Uterus (tissue), 4 donors: ENCODE measurements around the gene ANKRD13C. TPM values are rescaled to one million over a fixed set of nuclear protein-coding genes. Genes with fewer than 3 reads are reported as not detected.
"Not testable (repeated sequence)": the region's sequence is repeated elsewhere in the genome, so short reads cannot be mapped to it uniquely, and the experiment has no call there.

ENCODE experiments used
- DNase-seq, 2 donors: peaks; one replicate each; pipeline ENCODE4 v3.0.0-alpha.2; 2019 to 2020
- H3K27ac ChIP-seq, 2 donors: fragments of 200-600 bp; sonication (generic); 1 replicate in 1 of 2; 2 replicates in 1 of 2; pipeline ENCODE4 v1.5.1; 2016 to 2018
- H3K27me3 ChIP-seq, 2 donors: fragments of 200-600 bp; sonication (generic); one replicate each; pipeline ENCODE4 v1.5.1; 2018 to 2019; ENCODE audit warnings: control low read depth in 1 of 2
- H3K36me3 ChIP-seq, 2 donors: fragments of 200-600 bp; sonication (generic); one replicate each; pipeline ENCODE4 v1.5.1; 2019; ENCODE audit warnings: control low read depth in 1 of 2
- H3K4me1 ChIP-seq, 2 donors: fragments of 200-600 bp; sonication (generic); one replicate each; pipeline ENCODE4 v1.5.1; 2018 to 2019; ENCODE audit warnings: control low read depth in 1 of 2
- H3K4me3 ChIP-seq, 2 donors: fragments of 200-600 bp; sonication (generic); 1 replicate in 1 of 2; 2 replicates in 1 of 2; pipeline ENCODE4 v1.5.1; 2018 to 2019; ENCODE audit warnings: mild to moderate bottlenecking in 1 of 2
- H3K9me3 ChIP-seq, 2 donors: fragments of 200-600 bp; sonication (generic); one replicate each; pipeline ENCODE4 v1.5.1; 2019; ENCODE audit warnings: control low read depth in 1 of 2
- POLR2A ChIP-seq, 2 donors: fragments of 450-650 bp; IDR thresholded peaks; one replicate each; pipeline ENCODE4 v1.6.1; 2016; ENCODE audit warnings: antibody characterized with exemption in 2 of 2, mild to moderate bottlenecking in 1 of 2, moderate library complexity in 1 of 2
- intact Hi-C: fragments of 100-400 bp; cut with DNase I; formaldehyde crosslinking; loops from one replicate; pipeline ENCODE4 v1.15.1; 2023; ENCODE audit warnings: low total_unique reads
- total RNA-seq, 4 donors: library from RNA; depleted of rRNA in 3 of 4; stranded (reverse); fragments of >200 nt in 3 of 4; gene quantifications; one replicate each; pipeline versions ENCODE4 v1.1.0 to v1.2.4, GENCODE V29; 2014 to 2023
- TF ChIP-seq, protein P1 (sequence below), 4 experiments: fragments of 200-600 bp in 2 of 4; fragments of 450-650 bp in 2 of 4; sonication (generic) in 2 of 4; IDR thresholded peaks; one replicate each; pipeline ENCODE4 v1.5.1; 2016 to 2019; ENCODE audit warnings: antibody characterized with exemption in 4 of 4, mild to moderate bottlenecking in 2 of 4, moderate library complexity in 1 of 4
- donor health status: DM: yes; HTN: yes; CAD: no.

ANKRD13C gene
- total RNA-seq, 4 donors from 2014 or later = 28.7 to 59.5 (median 32.6) TPM

- intact Hi-C loops = no loop called here
- Histone ChIP-seq H3K36me3 (no peaks in the 10 kb centered on the region), H3K27me3 (no peaks in the 10 kb centered on the region), H3K4me1 (no peaks in the 10 kb centered on the region), H3K4me3 (no peak overlapping the region), H3K27ac (no peak overlapping the region), H3K9me3 (no peaks in the 10 kb centered on the region)
- no peak for DNase-seq
- TF ChIP-seq, protein P1, sequence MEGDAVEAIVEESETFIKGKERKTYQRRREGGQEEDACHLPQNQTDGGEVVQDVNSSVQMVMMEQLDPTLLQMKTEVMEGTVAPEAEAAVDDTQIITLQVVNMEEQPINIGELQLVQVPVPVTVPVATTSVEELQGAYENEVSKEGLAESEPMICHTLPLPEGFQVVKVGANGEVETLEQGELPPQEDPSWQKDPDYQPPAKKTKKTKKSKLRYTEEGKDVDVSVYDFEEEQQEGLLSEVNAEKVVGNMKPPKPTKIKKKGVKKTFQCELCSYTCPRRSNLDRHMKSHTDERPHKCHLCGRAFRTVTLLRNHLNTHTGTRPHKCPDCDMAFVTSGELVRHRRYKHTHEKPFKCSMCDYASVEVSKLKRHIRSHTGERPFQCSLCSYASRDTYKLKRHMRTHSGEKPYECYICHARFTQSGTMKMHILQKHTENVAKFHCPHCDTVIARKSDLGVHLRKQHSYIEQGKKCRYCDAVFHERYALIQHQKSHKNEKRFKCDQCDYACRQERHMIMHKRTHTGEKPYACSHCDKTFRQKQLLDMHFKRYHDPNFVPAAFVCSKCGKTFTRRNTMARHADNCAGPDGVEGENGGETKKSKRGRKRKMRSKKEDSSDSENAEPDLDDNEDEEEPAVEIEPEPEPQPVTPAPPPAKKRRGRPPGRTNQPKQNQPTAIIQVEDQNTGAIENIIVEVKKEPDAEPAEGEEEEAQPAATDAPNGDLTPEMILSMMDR (IDR thresholded peaks at IDR 0.05) = no peak
- TF ChIP-seq POLR2A (IDR thresholded peaks at IDR 0.05) = no peak
Measured at GRCh38 chr1:70355920-70356319, 1.4 kb upstream of the ANKRD13C start.

DNA sequence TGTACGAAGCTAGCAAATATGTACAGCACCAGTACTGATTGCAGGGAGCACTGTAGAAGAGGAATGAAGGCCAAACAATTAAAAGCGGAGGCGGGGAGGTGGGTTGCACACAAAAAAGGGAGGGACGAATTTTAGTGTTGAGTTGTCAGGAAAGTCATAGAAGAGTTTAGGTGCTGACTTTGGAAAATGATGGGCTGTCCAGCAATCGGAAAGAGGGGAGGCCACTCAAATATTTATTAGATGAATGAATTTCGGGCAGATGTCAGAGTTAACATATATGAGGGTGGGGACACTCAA lies 537 bp upstream of the ANKRD13C start:
- no peaks in the 10 kb centered on the region for H3K4me1 ChIP-seq
- intact Hi-C loops = no loop called here
- H3K9me3 ChIP-seq = no peaks in the 10 kb centered on the region
- H3K27ac ChIP-seq = peak overlapping the region; percentile 88 to 90
- no peak for TF ChIP-seq POLR2A (IDR thresholded peaks at IDR 0.05)
- TF ChIP-seq, protein P1 (IDR thresholded peaks at IDR 0.05) = no peak
- H3K36me3 ChIP-seq = no peaks in the 10 kb centered on the region
- H3K4me3 ChIP-seq = peak overlapping the region; percentile 77 to 85
- H3K27me3 ChIP-seq = no peaks in the 10 kb centered on the region
- DNase-seq = no peak

DNA sequence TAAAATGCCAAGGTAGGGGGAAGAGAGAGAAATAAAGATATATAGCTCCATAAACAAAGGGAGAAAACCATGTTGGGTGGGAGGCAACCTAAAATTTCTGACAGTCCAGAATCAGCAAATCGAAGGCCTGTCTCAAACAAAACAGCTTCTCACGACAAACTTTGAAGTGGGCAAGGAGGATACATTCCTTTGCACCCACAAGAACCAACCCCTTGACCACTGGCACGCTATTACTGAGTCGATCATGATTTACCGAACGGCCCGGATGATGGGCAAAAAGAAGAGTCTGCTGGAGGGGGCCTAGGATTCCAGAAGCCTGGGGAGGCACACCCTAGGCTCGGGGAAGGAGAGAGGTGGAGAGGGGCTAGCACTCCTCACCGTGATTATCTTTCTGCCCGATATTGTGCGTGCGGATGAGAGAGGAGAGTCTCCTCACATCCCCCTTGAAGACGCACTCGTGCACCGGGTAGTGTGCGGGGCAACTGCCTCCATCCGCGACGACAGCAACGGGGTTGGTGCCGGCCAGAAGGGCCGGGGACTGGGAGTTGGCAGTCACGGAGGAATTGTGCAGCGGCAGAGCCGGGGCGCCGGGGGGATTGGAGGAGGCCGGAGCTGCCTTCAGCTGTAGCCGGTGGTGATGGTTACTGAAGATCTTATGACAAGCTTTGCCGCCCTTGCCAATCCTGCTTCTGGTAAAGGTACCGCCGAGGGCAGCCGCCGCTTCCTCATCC lies 756 bp downstream of the ANKRD13C start:
- DNase-seq = peak in 1 of 2 donors; percentile 18
- peak overlapping the region; percentile 88 to 90 for H3K27ac ChIP-seq
- H3K4me3 ChIP-seq = peak overlapping the region; percentile 77 to 85
- TF ChIP-seq, protein P1 (IDR thresholded peaks at IDR 0.05) = no peak
- no peak for TF ChIP-seq POLR2A (IDR thresholded peaks at IDR 0.05)
- no peaks in the 10 kb centered on the region for H3K4me1 ChIP-seq
- intact Hi-C loops = no loop called here
- no peaks in the 10 kb centered on the region for H3K27me3 ChIP-seq
- no peaks in the 10 kb centered on the region for H3K36me3 ChIP-seq
- H3K9me3 ChIP-seq = no peaks in the 10 kb centered on the region

DNA sequence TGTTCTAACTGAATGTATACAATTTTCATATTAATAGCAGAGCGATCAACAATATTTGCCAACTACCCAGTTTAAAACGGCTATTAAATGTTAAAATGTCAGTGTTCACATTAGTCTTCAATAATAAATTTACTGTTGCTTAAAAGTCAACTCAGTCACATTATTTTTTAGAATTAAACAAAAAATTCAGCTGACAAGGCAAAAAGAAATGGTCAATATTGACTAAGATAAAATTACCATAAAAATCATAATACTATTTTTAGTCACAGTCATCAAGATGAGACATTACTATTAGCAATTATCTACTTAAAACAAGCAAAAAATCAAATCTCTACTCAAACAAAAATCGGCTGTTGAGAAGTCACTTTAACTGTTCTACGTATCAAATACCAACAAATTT lies 1.5 kb downstream of the ANKRD13C start:
- Histone ChIP-seq H3K27ac (peak overlapping the region in 1 of 2 donors; percentile 90), H3K4me3 (peak overlapping the region; percentile 77 to 85), H3K27me3 (no peaks in the 10 kb centered on the region), H3K9me3 (no peaks in the 10 kb centered on the region), H3K36me3 (no peaks in the 10 kb centered on the region), H3K4me1 (no peaks in the 10 kb centered on the region)
- intact Hi-C loops = no loop called here
- DNase-seq = no peak
- TF ChIP-seq, protein P1 (IDR thresholded peaks at IDR 0.05) = no peak
- no peak for TF ChIP-seq POLR2A (IDR thresholded peaks at IDR 0.05)

- H3K27ac ChIP-seq, H3K36me3 ChIP-seq, DNase-seq, H3K27me3 ChIP-seq, intact Hi-C loops, H3K9me3 ChIP-seq, H3K4me1 ChIP-seq, H3K4me3 ChIP-seq: not testable (repeated sequence)
Measured at GRCh38 chr1:70349799-70350198, 4.7 kb downstream of the ANKRD13C start.
